Daoy (cell line): ENCODE measurements around the gene ALPL. TPM values are rescaled to one million over a fixed set of nuclear protein-coding genes. Genes with fewer than 3 reads are reported as not detected.
A peak's percentile ranks its signal among the peaks of the same experiment; 100 is the strongest.
"Not testable (repeated sequence)": the region's sequence is repeated elsewhere in the genome, so short reads cannot be mapped to it uniquely, and the experiment has no call there.

Experiments
- DNase-seq: peaks from one replicate; pipeline ENCODE4 v3.0.0-alpha.2; 2015; ENCODE audit warnings: low read depth
- total RNA-seq: library from RNA; depleted of rRNA; stranded (reverse); fragments of >200 nt; shearing (Covaris generic); gene quantifications from 2 replicates; pipeline ENCODE4 v1.2.3, GENCODE V29; 2014; rRNA removed

ALPL gene
- 1.4 and 2.7 TPM in 2 replicates for total RNA-seq

DNA sequence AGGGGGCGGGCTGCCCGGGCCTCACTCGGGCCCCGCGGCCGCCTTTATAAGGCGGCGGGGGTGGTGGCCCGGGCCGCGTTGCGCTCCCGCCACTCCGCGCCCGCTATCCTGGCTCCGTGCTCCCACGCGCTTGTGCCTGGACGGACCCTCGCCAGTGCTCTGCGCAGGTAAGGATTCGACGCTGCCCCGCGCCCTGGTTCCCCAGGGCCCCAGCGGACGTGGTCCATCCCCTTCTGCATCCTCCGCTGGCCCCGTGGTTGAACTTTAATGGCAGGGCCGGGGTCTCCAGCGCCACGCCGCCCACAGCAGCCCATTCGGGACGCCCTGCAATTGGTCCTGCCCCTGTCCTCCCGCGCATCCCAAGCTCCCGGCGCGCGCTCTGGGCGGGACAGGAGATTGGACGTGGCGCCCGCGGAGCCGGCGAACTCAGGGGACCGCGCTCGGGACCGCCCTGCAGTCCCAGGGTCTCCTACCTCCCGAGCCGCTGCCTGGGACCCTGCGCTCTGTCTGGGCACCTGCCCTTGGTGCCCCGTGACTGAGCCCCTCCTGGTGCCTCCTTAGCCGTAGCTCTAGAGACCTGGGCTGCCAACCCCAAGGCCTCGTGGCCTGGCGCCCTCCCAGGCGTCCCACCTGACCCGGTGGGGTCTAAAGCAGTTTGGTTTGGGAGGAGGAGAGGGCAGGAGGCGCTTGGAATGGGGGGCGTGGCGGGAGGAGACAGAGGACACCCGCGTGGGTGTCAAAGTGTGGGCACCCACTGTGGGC lies at the start of gene ALPL:
ALPL (plus strand) TSS at position 73 of the 762 bp plus-strand sequence. CDS start 44,659 bp downstream, outside the sequence.
- DNase-seq = no peak

DNA sequence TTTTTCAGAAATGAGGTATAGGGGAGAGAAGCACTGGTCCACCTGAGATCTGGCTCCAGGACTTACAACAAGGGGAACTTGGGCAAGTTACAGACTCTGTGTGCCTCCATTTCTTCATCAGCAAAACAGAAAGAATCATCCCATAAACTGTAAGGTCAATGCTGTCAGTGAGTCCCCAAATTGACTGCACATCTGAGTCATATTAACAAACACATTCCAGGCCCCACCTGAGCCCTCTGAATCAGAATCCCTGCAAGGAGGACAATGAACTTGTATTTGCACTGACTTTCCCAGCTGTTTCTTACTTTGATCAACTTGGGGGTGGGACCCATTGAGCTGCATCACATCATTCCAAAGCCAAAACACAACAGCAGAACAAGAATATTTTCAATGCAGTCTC lies 44.1 kb upstream of the ALPL start:
- DNase-seq = not testable (repeated sequence)

DNA sequence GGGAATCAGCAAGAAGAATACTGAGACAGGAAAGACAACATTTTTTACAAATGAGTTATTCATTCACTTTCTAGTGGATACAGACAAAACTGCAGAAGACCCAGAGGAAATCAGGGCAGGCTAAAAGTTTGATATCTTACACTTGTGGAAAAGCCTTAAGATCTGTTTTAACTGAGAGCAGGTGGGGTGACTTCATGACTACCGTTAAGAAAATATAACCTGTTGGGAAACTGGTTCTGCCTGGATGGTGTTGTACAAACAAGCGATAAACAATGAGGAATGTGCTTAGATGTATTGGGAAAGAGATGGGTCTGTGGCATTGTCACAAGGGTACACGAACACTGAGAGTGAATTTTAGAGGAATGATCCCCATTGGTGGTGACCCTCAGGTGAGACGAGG lies 41.3 kb upstream of the ALPL start:
- not testable (repeated sequence) for DNase-seq

DNA sequence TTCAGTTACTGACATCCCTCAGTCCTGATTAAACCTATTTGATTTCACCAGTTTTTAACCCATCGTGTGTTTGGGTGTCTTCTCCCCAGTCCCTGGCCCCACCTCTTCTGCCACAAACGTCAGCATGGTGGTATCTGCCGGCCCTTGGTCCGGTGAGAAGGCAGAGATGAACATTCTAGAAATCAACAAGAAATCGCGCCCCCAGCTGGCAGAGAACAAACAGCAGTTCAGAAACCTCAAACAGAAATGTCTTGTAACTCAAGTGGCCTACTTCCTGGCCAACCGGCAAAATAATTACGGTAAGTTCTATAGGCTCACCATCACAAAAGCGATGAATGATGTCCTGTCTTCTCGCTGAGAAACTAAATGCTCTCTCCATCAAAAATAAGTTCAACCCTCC lies 40.6 kb upstream of the ALPL start:
- DNase-seq = peak; percentile 44

DNA sequence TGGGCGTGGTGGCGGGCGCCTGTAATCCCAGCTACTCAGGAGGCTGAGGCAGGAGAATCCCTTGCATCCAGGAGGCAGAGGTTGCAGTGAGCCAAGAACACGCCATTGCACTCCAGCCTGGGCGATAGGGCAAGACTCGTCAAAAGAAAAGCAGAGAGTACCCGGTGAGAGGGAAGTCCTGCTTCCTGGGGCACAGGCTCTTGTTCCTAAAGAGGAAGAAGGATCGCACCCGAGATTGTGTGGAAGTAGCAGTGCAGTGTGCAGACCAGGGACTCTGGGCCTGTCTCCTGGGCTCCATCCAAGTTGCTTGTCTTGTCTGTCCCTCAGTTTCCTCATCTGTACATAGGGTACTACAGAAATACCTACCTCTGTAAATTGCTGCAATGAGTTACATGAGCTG lies 39.6 kb upstream of the ALPL start:
- DNase-seq = no peak

DNA sequence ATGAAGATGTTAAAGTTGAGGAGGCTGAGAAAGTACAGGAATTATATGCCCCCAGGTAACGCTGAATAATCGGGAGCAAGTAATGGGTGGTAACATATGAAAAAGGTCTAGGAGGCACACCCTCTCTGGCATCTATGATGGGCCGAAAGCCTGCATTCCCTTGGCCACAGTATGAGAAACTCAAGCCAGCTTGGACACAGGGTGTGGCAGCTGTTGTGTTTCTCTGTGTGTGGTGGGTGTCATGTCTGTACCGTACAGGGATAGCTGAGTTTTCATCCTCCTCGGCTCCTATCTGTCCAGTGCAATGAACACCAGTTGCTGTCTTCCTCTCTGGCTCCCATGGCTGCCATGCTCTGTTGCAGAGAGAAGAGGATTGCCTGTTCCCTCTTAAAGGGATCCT lies 36.4 kb upstream of the ALPL start:
- DNase-seq = no peak

DNA sequence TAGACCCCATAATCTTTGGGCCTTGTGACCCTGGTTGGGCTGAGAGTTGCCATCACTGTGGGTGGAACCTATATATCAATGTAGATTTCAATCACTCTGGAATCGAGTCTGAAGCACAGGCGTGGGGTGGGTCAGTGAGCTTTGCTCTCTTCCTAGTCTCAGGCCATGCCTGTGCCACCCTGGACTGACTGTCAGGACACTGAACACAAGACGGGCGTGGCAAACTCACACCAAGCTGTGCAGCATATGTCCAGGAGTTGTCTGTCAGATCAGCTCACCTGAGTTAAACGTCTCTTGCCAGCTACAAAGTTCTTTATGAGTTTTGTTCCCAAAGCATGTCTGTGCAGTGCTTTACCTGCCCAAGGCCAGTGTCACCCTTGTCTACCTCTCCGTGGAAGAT lies 30.9 kb upstream of the ALPL start:
- DNase-seq = no peak

DNA sequence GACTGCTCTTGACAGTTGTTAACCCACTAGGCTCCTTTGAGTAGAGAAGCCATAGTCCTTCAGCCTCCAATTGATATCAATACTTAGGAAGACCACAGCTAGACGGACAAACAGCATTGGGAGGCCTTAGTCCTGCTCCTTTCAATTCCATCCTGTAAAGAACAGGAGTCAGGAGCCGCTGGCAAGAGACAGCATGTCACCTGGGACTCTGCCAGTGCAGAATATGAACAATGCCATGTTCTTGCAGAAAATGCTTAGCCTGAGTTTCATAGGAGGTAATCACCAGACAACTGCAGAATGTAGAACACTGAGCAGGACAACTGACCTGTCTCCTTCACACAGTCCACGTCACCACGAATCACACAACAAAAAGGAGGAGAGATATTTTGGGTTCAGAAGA lies 25.3 kb upstream of the ALPL start:
- not testable (repeated sequence) for DNase-seq

DNA sequence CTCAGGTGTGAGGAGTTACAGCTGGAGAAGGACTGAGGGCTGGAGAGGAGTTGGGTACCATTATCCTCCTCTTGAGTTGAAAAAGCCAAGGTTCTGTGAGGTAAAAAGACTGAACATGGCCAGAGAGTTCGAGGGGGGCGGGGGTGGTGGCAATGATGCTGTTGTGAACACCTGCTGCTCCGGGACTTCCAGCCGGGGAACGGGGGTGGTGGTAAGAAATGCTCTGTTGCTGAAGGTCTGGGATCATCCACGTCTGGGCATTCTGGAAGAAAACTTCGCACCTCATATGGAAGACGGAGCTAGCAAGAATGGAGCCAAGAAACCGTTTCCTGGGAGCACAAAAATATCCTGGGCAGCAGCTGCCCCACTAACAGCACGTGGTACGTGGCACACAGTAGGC lies 20.1 kb upstream of the ALPL start:
- no peak for DNase-seq

DNA sequence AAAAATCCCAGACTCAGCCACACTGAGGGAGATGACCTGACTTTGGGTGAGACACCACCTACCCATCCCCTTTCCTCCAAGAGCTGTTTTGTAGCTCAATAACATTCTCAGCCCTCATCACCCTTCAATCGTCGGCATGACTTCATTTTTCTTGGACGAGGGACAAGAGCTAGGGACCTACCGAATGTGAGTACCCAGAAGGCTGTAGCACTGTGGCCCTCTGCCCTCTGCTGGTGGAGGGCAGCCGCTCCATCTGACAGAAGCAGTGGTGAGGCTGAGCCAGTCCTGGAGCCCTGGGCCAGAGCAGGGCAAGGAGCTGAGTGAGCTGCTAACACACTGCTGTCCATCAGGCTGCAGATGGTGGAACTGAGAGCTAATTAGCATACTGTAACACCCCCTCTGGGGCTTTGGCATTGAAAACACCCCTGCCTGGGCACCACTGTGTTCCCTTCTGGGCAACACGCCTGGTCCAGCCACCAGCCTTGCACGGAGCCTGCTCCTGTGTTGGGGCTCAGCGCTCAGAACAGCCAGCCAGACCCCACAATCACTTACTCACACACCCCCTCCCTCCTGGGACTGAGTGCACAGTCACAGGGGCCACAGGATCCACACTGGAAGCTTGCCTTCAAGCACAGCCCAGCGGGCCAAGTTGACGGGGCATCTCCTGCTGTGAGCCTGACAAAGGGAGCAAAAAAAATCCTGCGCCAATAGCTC lies 18.3 kb upstream of the ALPL start:
- DNase-seq = peak; percentile 58

DNA sequence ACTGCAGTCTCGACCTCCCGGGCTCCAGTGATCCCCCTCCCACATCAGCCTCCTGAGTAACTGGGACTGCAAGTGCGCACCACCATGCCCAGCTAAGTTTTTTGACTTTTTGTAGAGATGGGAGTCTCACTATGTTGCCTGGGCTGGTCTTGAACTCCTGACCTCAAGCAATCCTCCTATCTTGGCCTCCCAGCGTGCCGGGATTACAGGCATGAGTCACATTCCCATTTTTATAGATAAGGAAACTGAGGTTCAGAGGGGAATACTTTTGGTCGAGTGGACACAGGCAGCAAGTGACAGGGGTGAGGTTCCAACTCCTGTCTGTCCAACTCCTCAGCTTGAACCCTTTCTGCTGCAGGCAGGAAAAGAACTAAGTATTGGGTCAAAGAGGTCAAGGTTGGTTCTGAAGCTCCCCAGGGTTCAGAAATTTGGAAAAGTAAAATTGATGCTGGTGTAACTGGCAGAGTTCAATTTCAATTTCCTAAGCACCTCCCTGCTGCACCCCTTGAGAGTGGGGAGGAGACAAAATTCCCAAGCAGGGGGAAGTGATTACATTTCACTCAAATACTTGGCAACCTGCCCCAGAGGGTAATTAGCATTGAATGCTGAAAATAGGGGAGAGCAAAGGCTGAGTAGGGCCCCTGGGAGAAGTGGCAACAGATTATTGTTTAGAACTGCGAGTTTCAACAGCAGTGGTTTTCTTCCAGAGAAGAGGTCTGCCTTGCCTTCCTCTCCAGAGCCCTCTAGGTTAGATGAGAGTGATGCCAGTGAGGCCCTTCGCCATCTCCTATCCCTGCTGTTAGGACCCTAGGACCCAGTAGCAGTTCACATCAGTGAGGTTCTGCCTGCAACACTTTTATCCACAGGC lies 17.5 kb upstream of the ALPL start:
- peak; percentile 50 for DNase-seq

DNA sequence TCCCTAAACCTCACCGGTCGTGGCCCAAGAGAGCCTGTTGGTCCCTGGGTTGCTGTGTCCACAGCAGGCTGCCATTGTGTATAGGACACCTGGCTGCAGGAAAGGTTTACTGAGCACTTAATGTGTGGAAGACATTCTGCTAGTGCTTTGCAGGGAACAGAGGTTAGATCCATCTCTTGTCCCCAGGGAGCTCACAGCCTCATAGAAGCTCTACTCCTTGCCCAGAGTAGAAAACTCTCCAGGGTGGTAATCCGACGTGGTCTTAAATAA lies 16.9 kb upstream of the ALPL start:
- DNase-seq = no peak

DNA sequence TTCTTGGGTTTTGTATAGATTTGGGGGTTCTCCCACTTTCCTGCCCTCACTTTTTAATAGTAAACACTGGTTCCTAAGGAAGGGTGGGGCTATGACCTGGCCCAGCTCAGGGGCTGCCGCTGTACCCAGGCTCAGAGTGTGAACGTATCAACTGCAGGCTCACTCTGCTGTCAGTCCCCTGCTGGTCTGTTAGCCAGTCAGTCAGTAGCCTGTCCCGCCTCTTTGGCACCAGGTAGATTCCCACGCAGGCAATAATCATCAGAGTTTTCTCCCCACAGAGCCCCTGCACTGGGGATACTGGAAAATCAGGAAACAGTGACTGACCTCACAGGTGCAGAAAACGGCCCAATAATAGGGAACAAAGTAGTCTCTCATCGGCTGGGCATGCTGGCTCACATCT lies 15.0 kb upstream of the ALPL start:
- DNase-seq = no peak

DNA sequence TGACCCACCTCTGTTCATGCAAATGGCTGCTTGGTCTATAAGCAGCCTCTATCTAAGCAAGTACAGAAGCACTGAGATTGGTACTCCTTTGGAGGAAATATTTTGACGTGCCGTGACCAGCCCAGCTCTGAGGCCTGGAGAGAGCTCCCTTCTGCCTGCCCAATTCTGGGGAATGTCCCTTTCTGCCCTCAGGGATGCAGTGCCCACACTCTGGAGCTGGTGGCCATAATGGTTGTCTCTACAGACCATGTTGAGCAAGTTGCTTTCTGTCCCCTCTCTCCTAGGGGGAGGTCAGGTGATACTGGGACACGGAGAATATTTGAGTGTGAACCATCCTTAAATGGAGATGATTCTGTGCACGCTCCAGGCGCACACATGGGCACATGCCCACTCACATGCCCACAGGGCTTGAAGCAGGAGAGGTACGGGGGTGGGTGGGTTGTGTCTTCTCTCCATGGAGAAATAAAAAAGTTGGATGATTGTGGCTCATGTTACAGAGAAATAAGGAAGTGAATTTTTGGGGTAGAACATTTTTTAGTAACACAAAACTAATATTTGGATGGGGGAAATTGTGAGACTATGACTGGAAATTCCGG lies 13.9 kb upstream of the ALPL start:
- DNase-seq = no peak

DNA sequence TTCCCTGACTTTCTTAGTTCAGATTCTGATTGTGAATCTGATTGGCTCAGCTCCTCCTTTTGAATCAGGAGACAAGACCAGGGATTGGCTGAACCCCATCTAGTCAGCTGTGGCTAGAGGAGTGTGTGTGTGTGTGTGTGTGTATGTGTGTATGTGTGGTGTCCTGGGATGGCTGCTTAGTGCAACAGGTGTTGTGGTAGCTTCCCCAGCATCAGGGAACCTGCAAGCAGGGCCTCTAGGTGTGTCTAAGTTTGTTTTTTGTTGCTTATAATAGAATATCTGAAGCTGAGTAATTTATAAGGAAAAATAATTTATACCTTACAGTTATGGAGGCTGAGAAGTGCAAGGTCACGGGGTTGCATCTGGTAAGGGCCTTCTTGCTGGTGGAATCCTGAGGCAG lies 13.2 kb upstream of the ALPL start:
- DNase-seq = no peak

DNA sequence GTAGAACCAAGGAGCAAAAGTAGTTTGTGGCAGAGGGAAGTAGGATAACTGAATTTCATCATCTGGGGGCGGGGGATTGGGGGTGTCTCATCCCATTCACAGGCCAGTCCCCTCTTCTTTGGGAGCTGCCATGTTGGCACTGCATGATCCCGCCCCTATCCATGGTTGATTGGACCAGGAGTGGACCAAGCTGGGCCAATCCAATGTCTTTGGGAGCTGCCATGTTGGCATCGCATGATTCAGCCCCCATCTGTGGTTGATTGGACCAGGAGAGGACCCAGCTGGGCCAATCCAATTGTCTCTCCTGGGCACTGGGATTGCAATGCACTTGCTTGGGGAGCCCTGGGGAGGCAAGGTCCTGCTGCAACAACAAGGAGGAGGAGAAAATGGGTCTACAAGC lies 12.3 kb upstream of the ALPL start:
- peak; percentile 51 for DNase-seq

DNA sequence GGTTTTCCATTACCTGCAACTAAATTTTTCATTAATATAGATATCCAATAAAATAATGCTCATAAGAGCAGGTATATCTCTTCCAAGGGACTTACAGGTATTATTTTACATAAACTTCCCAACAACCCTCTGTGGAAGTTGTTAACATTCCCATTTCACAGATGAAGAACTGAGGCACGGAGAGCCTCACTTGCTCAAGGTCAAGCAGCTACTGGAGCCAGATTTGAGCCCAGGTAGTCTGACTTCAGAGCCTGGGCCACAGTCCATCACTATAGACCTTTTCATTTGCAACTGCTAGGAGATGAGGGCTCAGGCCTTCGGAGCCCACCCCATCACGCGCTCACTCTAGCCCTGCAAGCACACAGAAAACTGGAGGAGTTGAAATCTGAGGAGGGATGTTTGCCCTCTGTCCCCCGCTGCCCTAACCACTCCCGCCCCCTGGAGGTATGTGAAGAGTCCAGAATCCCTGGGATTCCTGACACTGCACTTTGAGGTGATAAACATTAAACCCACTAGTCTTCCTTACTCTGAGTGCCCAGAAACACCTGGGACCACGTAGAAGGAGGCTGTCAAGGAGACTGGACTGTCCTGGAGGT lies 11.7 kb upstream of the ALPL start:
- DNase-seq = no peak

DNA sequence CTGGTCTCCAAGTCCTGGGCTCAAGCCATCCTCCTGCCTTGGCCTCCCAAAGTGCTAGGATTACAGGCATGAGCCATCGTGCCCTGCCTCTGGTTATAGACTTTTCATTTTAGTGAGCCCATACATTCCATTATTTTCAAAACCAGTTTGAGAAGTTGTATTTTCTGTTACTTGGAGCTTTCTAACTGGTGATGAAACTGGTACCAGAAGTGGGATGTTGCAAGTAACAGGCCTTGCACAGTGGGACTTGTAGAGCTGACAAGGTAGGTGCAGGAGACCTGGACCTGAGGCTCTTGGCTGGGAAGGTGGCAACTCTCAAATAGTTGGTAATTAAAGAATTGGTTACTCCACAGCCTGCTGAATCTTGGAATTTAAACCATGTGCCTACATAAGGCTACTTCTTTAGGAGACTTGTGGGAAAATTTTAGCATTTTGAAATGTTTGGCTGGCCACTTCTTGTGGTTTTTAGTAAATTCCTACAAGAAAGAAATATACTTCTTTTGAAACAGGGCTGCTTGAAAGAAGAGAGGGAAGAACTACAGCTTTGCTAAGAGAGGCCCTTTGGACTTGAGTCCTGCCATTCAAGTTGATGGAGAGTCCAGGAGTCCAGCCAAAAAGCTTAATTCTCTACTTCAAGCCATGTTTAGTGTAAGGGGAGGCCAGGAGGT lies 9.8 kb upstream of the ALPL start:
- no peak for DNase-seq

DNA sequence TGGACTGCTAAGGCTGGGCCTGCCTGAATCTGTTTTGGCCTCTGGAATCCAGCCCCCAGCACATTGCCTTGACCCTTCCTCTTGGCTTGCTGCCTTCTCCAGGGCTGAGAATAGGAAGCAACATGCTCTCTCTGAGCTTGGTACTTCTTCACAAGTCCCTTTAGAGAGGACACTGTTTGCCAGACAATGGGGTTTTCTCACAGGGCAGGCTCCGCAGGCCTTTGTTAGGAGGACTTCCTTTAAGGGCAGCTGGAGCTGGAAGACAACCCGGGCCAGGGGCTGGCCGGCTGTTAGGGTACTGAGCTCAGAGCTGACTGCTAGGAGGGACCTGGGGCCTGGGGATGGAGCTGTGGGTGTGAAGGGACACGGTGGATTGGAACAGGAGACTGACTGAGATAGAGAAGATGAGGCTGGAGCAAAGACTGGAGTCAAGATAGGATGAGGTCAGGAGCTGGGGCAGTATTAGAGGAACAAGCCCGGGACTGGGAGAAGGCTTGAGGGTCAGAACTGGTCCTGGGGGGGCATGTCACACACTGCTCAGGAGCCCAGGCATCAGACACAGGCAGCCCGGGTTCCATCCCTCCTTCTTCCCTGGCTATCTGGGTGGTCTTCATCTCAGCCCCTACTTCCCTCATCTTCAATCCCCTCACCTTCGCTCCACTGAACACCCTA lies 5.4 kb upstream of the ALPL start:
- DNase-seq = no peak

DNA sequence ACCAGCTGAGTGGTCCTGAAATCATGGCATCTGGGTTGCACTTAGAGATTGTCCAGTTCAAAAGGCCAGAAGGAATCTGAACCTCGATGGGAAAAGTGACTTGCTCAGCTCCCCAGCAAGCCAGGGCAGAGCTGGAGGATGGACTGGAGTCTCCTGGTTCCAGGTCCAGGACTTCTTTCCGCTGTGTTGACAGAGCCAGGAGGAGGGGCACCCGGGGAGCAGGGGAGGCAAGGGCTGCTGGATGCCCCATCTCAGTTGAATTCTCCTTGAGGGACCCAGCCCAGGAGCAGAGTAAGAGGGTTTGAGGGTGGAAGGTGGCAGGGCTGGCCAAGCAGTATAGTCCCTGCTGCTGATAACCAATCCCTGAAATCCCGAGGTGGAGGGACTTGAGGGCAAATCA lies 2.4 kb upstream of the ALPL start:
- no peak for DNase-seq
